ENCODE data around the gene CHCHD6. TPM values are rescaled to one million over a fixed set of nuclear protein-coding genes. Genes with fewer than 3 reads are reported as not detected.

The CHCHD6 gene
- total RNA-seq, 4 donors from 2014 or later = 15.6 to 25.8 (median 21.2) TPM

- TF ChIP-seq POLR2A (IDR thresholded peaks at IDR 0.05) (no peak), CTCF (IDR thresholded peaks at IDR 0.05) (no peak)
- DNase-seq (ENCODE audit: low spot score in 2 of 2) = peak in 1 of 2 donors; percentile 53
- intact Hi-C loops (cut with DNase I; ENCODE audit: low total_unique reads) = no loop called here
- H3K4me3 ChIP-seq (ENCODE audit: low read depth, poor library complexity, severe bottlenecking) = no peak overlapping the region
- WGBS, 2 donors = 92 to 93% methylated on average over 6 of the region's 6 CpGs
Observed at GRCh38 chr3:126848991-126849390, 145.0 kb downstream of the CHCHD6 start.

- TF ChIP-seq POLR2A (IDR thresholded peaks at IDR 0.05) = no peak
- no peak for TF ChIP-seq CTCF (IDR thresholded peaks at IDR 0.05)
- DNase-seq (ENCODE audit: low spot score in 2 of 2) = peak in 1 of 2 donors; percentile 52
- intact Hi-C loops (cut with DNase I; ENCODE audit: low total_unique reads) = no loop called here
- no peak overlapping the region for H3K4me3 ChIP-seq (ENCODE audit: low read depth, poor library complexity, severe bottlenecking)
- 97% methylated on average over 6 of the region's 6 CpGs for WGBS, 2 donors
Observed at GRCh38 chr3:126849768-126850167, 145.7 kb downstream of the CHCHD6 start.

- 87 to 89% methylated on average over 10 of the region's 10 CpGs for WGBS, 2 donors
- TF ChIP-seq POLR2A (IDR thresholded peaks at IDR 0.05) (no peak), CTCF (IDR thresholded peaks at IDR 0.05) (no peak)
- peak in 1 of 2 donors; percentile 48 for DNase-seq (ENCODE audit: low spot score in 2 of 2)
- intact Hi-C loops (cut with DNase I; ENCODE audit: low total_unique reads) = no loop called here
- no peak overlapping the region for H3K4me3 ChIP-seq (ENCODE audit: low read depth, poor library complexity, severe bottlenecking)
Observed at GRCh38 chr3:126850370-126851085, 146.5 kb downstream of the CHCHD6 start.

- no peak overlapping the region for H3K4me3 ChIP-seq (ENCODE audit: low read depth, poor library complexity, severe bottlenecking)
- 94 to 98% methylated on average over 6 of the region's 6 CpGs for WGBS, 2 donors
- intact Hi-C loops (cut with DNase I; ENCODE audit: low total_unique reads) = no loop called here
- TF ChIP-seq CTCF (IDR thresholded peaks at IDR 0.05) (no peak), POLR2A (IDR thresholded peaks at IDR 0.05) (no peak)
- peak in 1 of 2 donors; percentile 50 for DNase-seq (ENCODE audit: low spot score in 2 of 2)
Observed at GRCh38 chr3:126851382-126851781, 147.3 kb downstream of the CHCHD6 start.

- H3K4me3 ChIP-seq (ENCODE audit: low read depth, poor library complexity, severe bottlenecking) = no peak overlapping the region
- WGBS, 2 donors = 94 to 95% methylated on average over 6 of the region's 6 CpGs
- TF ChIP-seq CTCF (IDR thresholded peaks at IDR 0.05) (no peak), POLR2A (IDR thresholded peaks at IDR 0.05) (no peak)
- DNase-seq (ENCODE audit: low spot score in 2 of 2) = peak in 1 of 2 donors; percentile 29
- intact Hi-C loops (cut with DNase I; ENCODE audit: low total_unique reads) = no loop called here
Observed at GRCh38 chr3:126851934-126852333, 147.9 kb downstream of the CHCHD6 start.

GRCh38 chr3:126852511-126852910 lies 148.5 kb downstream of the CHCHD6 start:
- DNase-seq (ENCODE audit: low spot score in 2 of 2) = no peak
- no peak for TF ChIP-seq CTCF (IDR thresholded peaks at IDR 0.05)
- no peak for TF ChIP-seq POLR2A (IDR thresholded peaks at IDR 0.05)
- H3K4me3 ChIP-seq (ENCODE audit: low read depth, poor library complexity, severe bottlenecking) = no peak overlapping the region
- WGBS, 2 donors = 91 to 92% methylated on average over 10 of the region's 10 CpGs
- intact Hi-C loops (cut with DNase I; ENCODE audit: low total_unique reads) = no loop called here
